Colonic mucosa (tissue), 4 donors: ENCODE results near the gene RHEX. TPM values are rescaled to one million over a fixed set of nuclear protein-coding genes. Genes with fewer than 3 reads are reported as not detected.

Source experiments
- DNase-seq: peaks from one replicate; pipeline ENCODE4 v3.0.0-alpha.2; 2020
- H3K27ac ChIP-seq: fragments of 200-600 bp; one replicate; pipeline ENCODE4 v1.8.0; 2021
- H3K27me3 ChIP-seq: fragments of 200-600 bp; one replicate; pipeline ENCODE4 v1.8.0; 2021
- H3K36me3 ChIP-seq: fragments of 200-600 bp; one replicate; pipeline ENCODE4 v1.8.0; 2021
- H3K4me1 ChIP-seq: fragments of 200-600 bp; one replicate; pipeline ENCODE4 v1.8.0; 2021; ENCODE audit warnings: mild to moderate bottlenecking
- H3K4me3 ChIP-seq: fragments of 200-600 bp; one replicate; pipeline ENCODE4 v1.8.0; 2021
- H3K9ac ChIP-seq, 2 donors: one replicate each; pipeline ENCODE4 v1.7.0; 2013; ENCODE audit warnings: control low read depth in 2 of 2, low read depth in 2 of 2, low read length in 2 of 2
- H3K9me3 ChIP-seq: fragments of 200-600 bp; one replicate; pipeline ENCODE4 v1.8.0; 2021
- intact Hi-C: fragments of 100-400 bp; cut with DNase I; formaldehyde crosslinking; loops from one replicate; pipeline ENCODE4 v1.14.1; 2022
- total RNA-seq, 2 donors: library from RNA; stranded (reverse); fragmentation: NEBNext Ultra II Directional in 1 of 2; extraction: Animal tissue kit (Norgen Biotek cat#: 25700) in 1 of 2; gene quantifications; one replicate each; pipeline ENCODE4 v1.2.1, GENCODE V29; 2021
- TF ChIP-seq, protein P1 (sequence below): fragments of 200-600 bp; IDR thresholded peaks from one replicate; pipeline ENCODE4 v1.8.0; 2022; ENCODE audit warnings: antibody characterized with exemption, mild to moderate bottlenecking
- donor health status: healthy.
- donor health status: DM: no; HTN: no; CAD: no.
- donor health status: DM: no; HTN: no; CAD: no.

Gene RHEX
- total RNA-seq, 2 donors from 2014 or later = 1.1 to 1.4 TPM

DNA sequence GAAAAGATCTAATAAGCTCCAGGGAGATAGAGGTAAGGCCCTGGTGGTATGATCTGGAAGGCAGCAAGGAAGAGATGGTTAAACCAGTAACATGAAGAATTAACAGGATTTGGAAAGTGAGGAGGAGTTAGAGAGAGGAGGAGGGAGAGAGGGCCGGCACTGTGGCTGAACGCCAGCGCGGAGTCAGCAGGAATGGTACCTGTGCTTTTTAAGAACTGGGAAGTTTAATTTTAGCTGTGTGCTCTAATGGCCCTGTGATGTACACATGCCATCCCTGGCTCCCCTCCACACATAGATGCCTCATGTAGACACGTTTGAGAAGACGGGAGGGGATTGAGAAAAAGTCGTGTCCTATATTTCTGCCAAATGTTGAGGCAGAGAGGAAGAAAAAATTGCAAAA, 78.1 kb downstream of the RHEX start:
- DNase-seq = peak; percentile 6
- Histone ChIP-seq H3K9me3 (no peaks in the 10 kb centered on the region), H3K9ac (no peak overlapping the region), H3K4me1 (peaks cover 3% of the 10 kb centered on the region), H3K27ac (no peak overlapping the region), H3K27me3 (no peaks in the 10 kb centered on the region), H3K36me3 (no peaks in the 10 kb centered on the region), H3K4me3 (no peak overlapping the region)
- intact Hi-C loops = no loop called here
- TF ChIP-seq, protein P1, sequence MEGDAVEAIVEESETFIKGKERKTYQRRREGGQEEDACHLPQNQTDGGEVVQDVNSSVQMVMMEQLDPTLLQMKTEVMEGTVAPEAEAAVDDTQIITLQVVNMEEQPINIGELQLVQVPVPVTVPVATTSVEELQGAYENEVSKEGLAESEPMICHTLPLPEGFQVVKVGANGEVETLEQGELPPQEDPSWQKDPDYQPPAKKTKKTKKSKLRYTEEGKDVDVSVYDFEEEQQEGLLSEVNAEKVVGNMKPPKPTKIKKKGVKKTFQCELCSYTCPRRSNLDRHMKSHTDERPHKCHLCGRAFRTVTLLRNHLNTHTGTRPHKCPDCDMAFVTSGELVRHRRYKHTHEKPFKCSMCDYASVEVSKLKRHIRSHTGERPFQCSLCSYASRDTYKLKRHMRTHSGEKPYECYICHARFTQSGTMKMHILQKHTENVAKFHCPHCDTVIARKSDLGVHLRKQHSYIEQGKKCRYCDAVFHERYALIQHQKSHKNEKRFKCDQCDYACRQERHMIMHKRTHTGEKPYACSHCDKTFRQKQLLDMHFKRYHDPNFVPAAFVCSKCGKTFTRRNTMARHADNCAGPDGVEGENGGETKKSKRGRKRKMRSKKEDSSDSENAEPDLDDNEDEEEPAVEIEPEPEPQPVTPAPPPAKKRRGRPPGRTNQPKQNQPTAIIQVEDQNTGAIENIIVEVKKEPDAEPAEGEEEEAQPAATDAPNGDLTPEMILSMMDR = no peak

DNA sequence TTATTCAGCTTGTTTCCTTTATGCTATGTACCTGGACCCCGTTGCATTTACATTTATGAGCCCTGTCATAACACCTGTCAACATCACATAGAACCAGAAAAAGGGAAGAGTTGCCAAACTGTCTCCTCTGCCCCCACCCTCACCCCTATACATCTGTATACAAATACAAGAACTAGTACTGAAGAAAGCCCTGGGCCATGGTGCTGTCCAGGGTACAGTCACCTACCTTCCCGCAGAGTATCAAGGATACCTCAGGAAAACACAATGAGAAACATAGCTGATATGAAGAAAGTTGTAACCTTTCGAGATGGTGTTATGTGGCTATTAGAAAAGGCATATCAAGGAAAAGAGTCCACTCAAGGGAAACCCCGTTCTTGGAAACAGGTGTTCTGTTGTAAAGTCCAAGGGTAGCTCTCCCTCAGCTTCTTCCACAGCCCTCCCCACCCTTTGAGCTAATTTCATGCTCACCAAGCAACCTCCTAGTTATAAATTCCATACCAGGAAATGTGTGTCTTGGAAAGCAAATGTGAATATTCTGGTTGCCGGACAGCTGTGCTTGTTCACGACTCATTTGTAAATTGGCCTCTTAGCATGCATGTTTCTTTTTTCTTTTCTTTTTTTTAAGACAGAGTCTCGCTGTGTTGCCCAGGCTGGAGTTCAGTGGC, 80.9 kb downstream of the RHEX start:
- intact Hi-C loops = no loop called here
- no peak for DNase-seq
- Histone ChIP-seq H3K4me1 (peaks cover 3% of the 10 kb centered on the region), H3K36me3 (no peaks in the 10 kb centered on the region), H3K9ac (no peak overlapping the region), H3K27ac (peak overlapping the region; percentile 22), H3K4me3 (no peak overlapping the region), H3K9me3 (no peaks in the 10 kb centered on the region), H3K27me3 (no peaks in the 10 kb centered on the region)
- TF ChIP-seq, protein P1 = no peak

DNA sequence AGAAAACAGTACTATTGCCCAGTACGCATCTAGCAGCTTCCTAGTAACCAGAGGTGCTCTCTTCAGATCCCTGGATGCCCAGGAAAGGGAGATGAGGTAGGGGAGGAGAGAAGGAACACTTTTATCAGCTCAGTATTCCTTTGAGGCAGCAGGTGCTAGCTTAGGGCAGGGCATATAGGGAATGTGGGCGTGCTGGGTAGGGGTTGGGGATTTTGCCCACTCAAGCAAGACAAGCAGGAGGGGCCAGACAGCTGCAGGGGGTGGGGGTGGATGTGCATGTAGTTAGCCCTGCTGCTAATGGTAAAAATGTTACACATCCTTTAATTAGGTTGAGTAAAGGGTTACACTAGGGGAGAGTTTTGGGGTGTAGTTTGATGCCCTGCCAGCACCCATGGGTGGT, 82.3 kb downstream of the RHEX start:
- no peaks in the 10 kb centered on the region for H3K9me3 ChIP-seq
- H3K36me3 ChIP-seq = no peaks in the 10 kb centered on the region
- DNase-seq = no peak
- no peak overlapping the region for H3K9ac ChIP-seq
- H3K27me3 ChIP-seq = no peaks in the 10 kb centered on the region
- H3K4me1 ChIP-seq = peaks cover 3% of the 10 kb centered on the region
- TF ChIP-seq, protein P1 = no peak
- H3K4me3 ChIP-seq = no peak overlapping the region
- no peak overlapping the region for H3K27ac ChIP-seq
- intact Hi-C loops = no loop called here

DNA sequence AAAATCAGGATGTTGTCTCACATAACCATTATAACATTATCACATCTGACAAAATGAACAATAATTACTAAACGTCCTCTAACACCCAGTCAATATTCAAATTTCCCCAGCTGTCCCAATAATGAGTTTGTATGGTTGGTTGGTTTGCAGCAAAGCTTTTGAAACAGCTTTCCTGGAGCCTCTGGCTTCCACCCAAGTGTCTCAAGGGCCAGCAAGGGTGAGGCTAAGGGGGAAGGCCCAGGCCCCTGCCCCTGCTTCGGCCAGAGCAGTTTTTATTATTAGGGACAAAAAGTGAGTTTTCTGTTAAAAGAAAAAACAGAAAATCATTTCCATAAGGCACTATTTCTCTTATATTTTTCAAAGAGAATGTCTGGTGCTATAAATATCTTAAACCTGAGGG, 83.3 kb downstream of the RHEX start:
- no peaks in the 10 kb centered on the region for H3K9me3 ChIP-seq
- TF ChIP-seq, protein P1 = no peak
- DNase-seq = no peak
- H3K27ac ChIP-seq = no peak overlapping the region
- intact Hi-C loops = no loop called here
- H3K36me3 ChIP-seq = no peaks in the 10 kb centered on the region
- H3K9ac ChIP-seq = no peak overlapping the region
- H3K4me3 ChIP-seq = no peak overlapping the region
- H3K27me3 ChIP-seq = no peaks in the 10 kb centered on the region
- H3K4me1 ChIP-seq = peaks cover 3% of the 10 kb centered on the region

DNA sequence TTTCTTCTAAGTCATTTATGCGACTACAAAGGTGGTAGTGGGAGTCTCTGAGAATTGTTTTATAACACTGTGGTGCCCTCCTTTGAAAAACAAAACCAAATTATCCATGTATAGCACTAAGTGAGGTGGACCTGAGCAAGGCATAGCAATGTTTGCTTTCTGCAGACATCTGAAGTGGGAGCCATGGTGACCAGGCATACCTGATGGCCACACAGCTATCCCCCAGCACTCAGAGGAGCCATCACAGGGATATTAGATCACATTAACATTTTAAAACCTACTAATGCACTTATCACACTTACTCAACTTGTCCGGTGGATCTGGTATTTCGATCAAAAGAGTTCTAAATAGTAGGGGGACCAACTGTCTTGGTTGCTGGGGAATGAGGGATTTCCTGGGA, 89.0 kb downstream of the RHEX start:
- intact Hi-C loops = no loop called here
- Histone ChIP-seq H3K4me3 (no peak overlapping the region), H3K36me3 (no peaks in the 10 kb centered on the region), H3K4me1 (no peaks in the 10 kb centered on the region), H3K9ac (no peak overlapping the region), H3K27ac (no peak overlapping the region), H3K9me3 (no peaks in the 10 kb centered on the region), H3K27me3 (no peaks in the 10 kb centered on the region)
- no peak for DNase-seq
- TF ChIP-seq, protein P1 = no peak
